Stimulated activated naive B cell treated with anti-CD40 and anti-IgM and Interleukin-4, amounts not matched to agents 10 μg/mL and 1 μg/mL and 100 μg/mL, for 72 hours (primary cell): ENCODE data around the gene MAP7D1.

ENCODE experiments used
- ATAC-seq, 2 donors: fragments of 150-1000 bp; cut with Tn5 transposase; replicated peaks; 2 replicates each; pipeline ENCODE4 v1.10.0; 2021; ENCODE audit warnings: moderate library complexity in 1 of 2
- DNase-seq: peaks from one replicate; pipeline ENCODE4 v3.0.0; 2021
- H3K27ac Mint-ChIP-seq: one replicate; pipeline ENCODE4 v1.8.0; 2022; ENCODE audit warnings: mild to moderate bottlenecking, mixed read lengths
- H3K27me3 Mint-ChIP-seq, 2 donors: one replicate each; pipeline ENCODE4 v1.8.0; 2022; ENCODE audit warnings: mixed read lengths in 2 of 2
- H3K36me3 Mint-ChIP-seq, 2 donors: one replicate each; pipeline ENCODE4 v1.8.0; 2022; ENCODE audit warnings: mixed read lengths in 2 of 2, mild to moderate bottlenecking in 1 of 2
- H3K4me1 Mint-ChIP-seq, 2 donors: one replicate each; pipeline ENCODE4 v1.8.0; 2022; ENCODE audit warnings: mixed read lengths in 2 of 2, mild to moderate bottlenecking in 1 of 2
- H3K4me3 Mint-ChIP-seq, 2 donors: one replicate each; pipeline ENCODE4 v1.8.0; 2022; ENCODE audit warnings: mild to moderate bottlenecking in 2 of 2, mixed read lengths in 2 of 2, moderate library complexity in 1 of 2
- H3K9me3 Mint-ChIP-seq, 2 donors: one replicate each; pipeline ENCODE4 v1.8.0; 2022; ENCODE audit warnings: mixed read lengths in 2 of 2, mild to moderate bottlenecking in 1 of 2

The MAP7D1 gene

GRCh38 chr1:36135330-36135667, 20.7 kb upstream of the MAP7D1 start:
- H3K36me3 Mint-ChIP-seq = peaks cover 14 to 33% of the 10 kb centered on the region in 2 donors
- H3K9me3 Mint-ChIP-seq = no peaks in the 10 kb centered on the region
- H3K4me1 Mint-ChIP-seq = peaks cover 4 to 8% of the 10 kb centered on the region in 2 donors
- DNase-seq (no peak), ATAC-seq (no peak)
- no peak overlapping the region for H3K4me3 Mint-ChIP-seq
- H3K27ac Mint-ChIP-seq = no peak overlapping the region
- no peaks in the 10 kb centered on the region for H3K27me3 Mint-ChIP-seq

- no peak for ATAC-seq
- Mint-ChIP-seq H3K4me1 (peaks cover 4 to 11% of the 10 kb centered on the region in 2 donors), H3K36me3 (peaks cover 14 to 33% of the 10 kb centered on the region in 2 donors), H3K27me3 (no peaks in the 10 kb centered on the region), H3K9me3 (no peaks in the 10 kb centered on the region), H3K4me3 (no peak overlapping the region), H3K27ac (no peak overlapping the region)
- DNase-seq = no peak
Measured at GRCh38 chr1:36135796-36136195, 20.2 kb upstream of the MAP7D1 start.

GRCh38 chr1:36136535-36136934, 19.4 kb upstream of the MAP7D1 start:
- peak overlapping the region; percentile 25 for H3K27ac Mint-ChIP-seq
- H3K4me1 Mint-ChIP-seq = peaks cover 6 to 19% of the 10 kb centered on the region in 2 donors
- H3K27me3 Mint-ChIP-seq = no peaks in the 10 kb centered on the region
- H3K4me3 Mint-ChIP-seq = no peak overlapping the region
- ATAC-seq (no peak), DNase-seq (no peak)
- peaks cover 14 to 38% of the 10 kb centered on the region in 2 donors for H3K36me3 Mint-ChIP-seq
- H3K9me3 Mint-ChIP-seq = no peaks in the 10 kb centered on the region

- Mint-ChIP-seq H3K9me3 (no peaks in the 10 kb centered on the region), H3K27ac (no peak overlapping the region), H3K36me3 (peaks cover 14 to 44% of the 10 kb centered on the region in 2 donors), H3K27me3 (no peaks in the 10 kb centered on the region), H3K4me3 (no peak overlapping the region), H3K4me1 (peaks cover 9 to 26% of the 10 kb centered on the region in 2 donors)
- ATAC-seq = no peak
- no peak for DNase-seq
Measured at GRCh38 chr1:36137226-36137625, 18.7 kb upstream of the MAP7D1 start.

- Mint-ChIP-seq H3K27me3 (no peaks in the 10 kb centered on the region), H3K36me3 (peaks cover 14 to 44% of the 10 kb centered on the region in 2 donors), H3K4me1 (peaks cover 9 to 28% of the 10 kb centered on the region in 2 donors), H3K27ac (no peak overlapping the region), H3K9me3 (no peaks in the 10 kb centered on the region), H3K4me3 (no peak overlapping the region)
- ATAC-seq (no peak), DNase-seq (no peak)
Measured at GRCh38 chr1:36137776-36138175, 18.2 kb upstream of the MAP7D1 start.

- Mint-ChIP-seq H3K27me3 (no peaks in the 10 kb centered on the region), H3K27ac (no peak overlapping the region), H3K9me3 (no peaks in the 10 kb centered on the region), H3K36me3 (peaks cover 14 to 50% of the 10 kb centered on the region in 2 donors), H3K4me1 (peaks cover 14 to 37% of the 10 kb centered on the region in 2 donors), H3K4me3 (no peak overlapping the region)
- ATAC-seq = no peak
- no peak for DNase-seq
Measured at GRCh38 chr1:36139521-36139920, 16.4 kb upstream of the MAP7D1 start.

- Mint-ChIP-seq H3K27ac (no peak overlapping the region), H3K9me3 (no peaks in the 10 kb centered on the region), H3K27me3 (no peaks in the 10 kb centered on the region), H3K4me3 (no peak overlapping the region), H3K4me1 (peaks cover 14 to 42% of the 10 kb centered on the region in 2 donors), H3K36me3 (peaks cover 20 to 46% of the 10 kb centered on the region in 2 donors)
- ATAC-seq (no peak), DNase-seq (no peak)
Measured at GRCh38 chr1:36142121-36142520, 13.8 kb upstream of the MAP7D1 start.

GRCh38 chr1:36143424-36143823, 12.5 kb upstream of the MAP7D1 start:
- Mint-ChIP-seq H3K27me3 (no peaks in the 10 kb centered on the region), H3K9me3 (no peaks in the 10 kb centered on the region), H3K27ac (no peak overlapping the region), H3K4me3 (no peak overlapping the region), H3K36me3 (peaks cover 18 to 42% of the 10 kb centered on the region in 2 donors), H3K4me1 (peaks cover 19 to 53% of the 10 kb centered on the region in 2 donors)
- DNase-seq = no peak
- ATAC-seq = no peak

- no peak for ATAC-seq
- peaks cover 19 to 56% of the 10 kb centered on the region in 2 donors for H3K4me1 Mint-ChIP-seq
- H3K27ac Mint-ChIP-seq = no peak overlapping the region
Measured at GRCh38 chr1:36144413-36144812, 11.5 kb upstream of the MAP7D1 start.

GRCh38 chr1:36148821-36149236, 7.1 kb upstream of the MAP7D1 start:
- H3K4me1 Mint-ChIP-seq = peaks cover 42 to 63% of the 10 kb centered on the region in 2 donors
- H3K4me3 Mint-ChIP-seq = peak overlapping the region; percentile 99 to 100
- H3K9me3 Mint-ChIP-seq = no peaks in the 10 kb centered on the region
- H3K27ac Mint-ChIP-seq = peak overlapping the region; percentile 99
- no peaks in the 10 kb centered on the region for H3K27me3 Mint-ChIP-seq
- ATAC-seq (peak; percentile 20 to 22), DNase-seq (no peak)
- H3K36me3 Mint-ChIP-seq = peaks cover 9 to 11% of the 10 kb centered on the region in 2 donors

More at GRCh38 chr1:36144413-36144812, 11.5 kb upstream of the MAP7D1 start:
- Mint-ChIP-seq H3K4me3 (no peak overlapping the region), H3K36me3 (peaks cover 14 to 37% of the 10 kb centered on the region in 2 donors), H3K9me3 (no peaks in the 10 kb centered on the region), H3K27me3 (no peaks in the 10 kb centered on the region)
- DNase-seq = no peak

GRCh38 chr1:36149237-36149972, 6.6 kb upstream of the MAP7D1 start, which contains the start of gene TRAPPC3:
Gene TRAPPC3 (minus strand): TSS chr1:36149486. CDS start chr1:36149378, 108 bp downstream.
- H3K4me3 Mint-ChIP-seq = peak within 1 kb of the TSS; percentile 99 to 100
- peaks cover 45 to 63% of the 10 kb centered on the region in 2 donors for H3K4me1 Mint-ChIP-seq
- H3K9me3 Mint-ChIP-seq = no peaks in the 10 kb centered on the region
- DNase-seq (peak; percentile 99), ATAC-seq (peak; percentile 91 to 94)
- H3K36me3 Mint-ChIP-seq = peaks cover 9 to 11% of the 10 kb centered on the region in 2 donors
- H3K27me3 Mint-ChIP-seq = no peaks in the 10 kb centered on the region
- peak within 1 kb of the TSS; percentile 99 for H3K27ac Mint-ChIP-seq

- Mint-ChIP-seq H3K36me3 (peaks cover 9 to 11% of the 10 kb centered on the region in 2 donors), H3K9me3 (no peaks in the 10 kb centered on the region), H3K27ac (peak overlapping the region; percentile 99), H3K4me3 (peak overlapping the region; percentile 99 to 100), H3K27me3 (no peaks in the 10 kb centered on the region), H3K4me1 (peaks cover 47 to 69% of the 10 kb centered on the region in 2 donors)
- no peak for DNase-seq
- no peak for ATAC-seq
Measured at GRCh38 chr1:36149973-36150295, 6.0 kb upstream of the MAP7D1 start.

- H3K9me3 Mint-ChIP-seq = no peaks in the 10 kb centered on the region
- H3K4me3 Mint-ChIP-seq = peak overlapping the region; percentile 99 to 100
- H3K36me3 Mint-ChIP-seq = peaks cover 9 to 11% of the 10 kb centered on the region in 2 donors
- peak; percentile 67 to 69 for ATAC-seq
- peak overlapping the region; percentile 99 for H3K27ac Mint-ChIP-seq
- peaks cover 49 to 74% of the 10 kb centered on the region in 2 donors for H3K4me1 Mint-ChIP-seq
- peak; percentile 79 for DNase-seq
- no peaks in the 10 kb centered on the region for H3K27me3 Mint-ChIP-seq
Measured at GRCh38 chr1:36150296-36151133, 5.4 kb upstream of the MAP7D1 start.

- Mint-ChIP-seq H3K4me1 (peaks cover 49 to 75% of the 10 kb centered on the region in 2 donors), H3K27ac (peak overlapping the region; percentile 99), H3K4me3 (peak overlapping the region; percentile 99 to 100), H3K27me3 (no peaks in the 10 kb centered on the region), H3K9me3 (no peaks in the 10 kb centered on the region), H3K36me3 (peaks cover 9 to 11% of the 10 kb centered on the region in 2 donors)
- ATAC-seq (no peak), DNase-seq (no peak)
Measured at GRCh38 chr1:36151134-36151844, 4.7 kb upstream of the MAP7D1 start.
